GM12873 (cell line): ENCODE data around the gene COMT.

Experiments
- TF ChIP-seq, protein P1 (sequence below): IDR thresholded peaks from 2 replicates; pipeline ENCODE4 v1.5.1; 2012; ENCODE audit warnings: low read depth, mild to moderate bottlenecking, moderate library complexity, low read length, control low read depth; ENCODE audit not compliant: insufficient read depth; ENCODE audit errors: missing control alignments

Gene COMT

DNA sequence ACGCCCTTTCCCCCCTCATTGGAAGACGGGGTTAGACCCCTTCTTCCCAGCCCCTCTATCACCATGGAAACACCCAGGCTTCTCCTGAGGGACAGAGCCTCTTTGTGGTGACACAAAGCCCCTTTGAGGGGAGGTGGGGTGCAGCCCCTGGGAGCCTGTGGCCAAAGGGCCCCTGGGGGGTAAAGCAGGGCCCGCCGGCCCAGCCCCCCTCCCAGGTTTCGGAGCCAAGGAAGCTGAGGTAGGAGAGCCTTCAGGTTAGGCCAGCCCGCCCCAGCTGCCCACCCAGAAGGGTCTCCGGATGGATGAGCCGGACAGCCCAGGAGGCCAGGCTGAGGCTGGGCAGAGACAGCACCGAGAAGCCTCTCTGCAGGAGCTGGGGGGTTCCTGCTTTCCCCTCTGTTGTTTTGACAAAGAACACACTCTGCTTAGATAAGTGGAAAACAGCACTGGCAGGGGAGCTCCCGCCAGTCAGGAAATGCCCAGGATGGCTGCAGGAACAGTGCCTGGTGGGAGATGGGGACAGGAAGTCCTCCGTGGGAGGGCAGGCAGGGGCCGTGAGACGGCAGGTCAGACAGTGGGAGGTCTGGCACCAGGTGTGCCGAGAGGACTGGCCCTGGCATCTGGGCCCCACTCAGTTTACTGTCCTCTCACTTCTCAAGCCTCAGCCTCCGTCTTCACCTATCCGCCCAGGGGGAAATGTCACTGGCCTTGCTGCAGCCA lies 56.8 kb downstream of the COMT start:
- TF ChIP-seq, protein P1, sequence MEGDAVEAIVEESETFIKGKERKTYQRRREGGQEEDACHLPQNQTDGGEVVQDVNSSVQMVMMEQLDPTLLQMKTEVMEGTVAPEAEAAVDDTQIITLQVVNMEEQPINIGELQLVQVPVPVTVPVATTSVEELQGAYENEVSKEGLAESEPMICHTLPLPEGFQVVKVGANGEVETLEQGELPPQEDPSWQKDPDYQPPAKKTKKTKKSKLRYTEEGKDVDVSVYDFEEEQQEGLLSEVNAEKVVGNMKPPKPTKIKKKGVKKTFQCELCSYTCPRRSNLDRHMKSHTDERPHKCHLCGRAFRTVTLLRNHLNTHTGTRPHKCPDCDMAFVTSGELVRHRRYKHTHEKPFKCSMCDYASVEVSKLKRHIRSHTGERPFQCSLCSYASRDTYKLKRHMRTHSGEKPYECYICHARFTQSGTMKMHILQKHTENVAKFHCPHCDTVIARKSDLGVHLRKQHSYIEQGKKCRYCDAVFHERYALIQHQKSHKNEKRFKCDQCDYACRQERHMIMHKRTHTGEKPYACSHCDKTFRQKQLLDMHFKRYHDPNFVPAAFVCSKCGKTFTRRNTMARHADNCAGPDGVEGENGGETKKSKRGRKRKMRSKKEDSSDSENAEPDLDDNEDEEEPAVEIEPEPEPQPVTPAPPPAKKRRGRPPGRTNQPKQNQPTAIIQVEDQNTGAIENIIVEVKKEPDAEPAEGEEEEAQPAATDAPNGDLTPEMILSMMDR: no peak

DNA sequence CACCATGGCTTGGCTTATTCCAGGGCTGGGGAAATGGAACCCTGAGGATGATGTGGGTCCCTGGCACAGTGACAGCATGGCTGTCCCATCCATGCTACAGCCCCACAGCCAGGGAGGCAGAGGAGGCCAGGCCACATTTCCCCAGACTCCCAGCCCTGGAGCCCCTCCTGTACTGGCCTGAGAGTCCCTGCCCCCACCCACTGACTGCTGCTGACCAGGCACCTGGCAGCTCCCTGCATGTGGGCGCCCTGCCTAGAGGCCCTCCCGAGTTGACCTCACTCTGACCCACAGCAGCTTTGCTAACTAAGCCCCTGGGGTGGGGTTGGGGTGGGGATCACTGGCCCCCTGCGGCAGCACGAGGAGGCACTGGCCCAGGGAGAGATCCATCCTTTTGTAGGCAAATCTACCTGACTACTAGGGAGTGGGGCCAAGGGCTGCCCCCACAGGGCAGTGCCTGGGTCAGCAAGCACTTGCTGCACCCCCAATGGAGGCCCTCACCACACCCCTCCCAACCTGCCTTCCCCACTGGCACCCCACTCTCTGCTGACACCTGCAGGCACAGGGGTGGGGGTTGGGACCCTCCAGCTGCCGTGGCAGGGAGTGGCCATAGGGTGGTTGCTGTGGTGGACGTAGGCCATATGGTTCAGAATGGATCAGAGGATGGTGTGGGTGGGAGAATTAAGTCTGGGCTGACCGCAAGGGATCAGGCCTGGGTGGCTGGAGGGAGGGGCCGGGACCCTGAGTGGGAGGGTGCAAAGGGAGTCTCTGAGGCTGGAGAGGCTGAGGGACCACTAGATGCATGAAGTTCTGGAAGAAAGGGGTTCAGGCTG lies 57.6 kb downstream of the COMT start:
- TF ChIP-seq, protein P1: no peak

DNA sequence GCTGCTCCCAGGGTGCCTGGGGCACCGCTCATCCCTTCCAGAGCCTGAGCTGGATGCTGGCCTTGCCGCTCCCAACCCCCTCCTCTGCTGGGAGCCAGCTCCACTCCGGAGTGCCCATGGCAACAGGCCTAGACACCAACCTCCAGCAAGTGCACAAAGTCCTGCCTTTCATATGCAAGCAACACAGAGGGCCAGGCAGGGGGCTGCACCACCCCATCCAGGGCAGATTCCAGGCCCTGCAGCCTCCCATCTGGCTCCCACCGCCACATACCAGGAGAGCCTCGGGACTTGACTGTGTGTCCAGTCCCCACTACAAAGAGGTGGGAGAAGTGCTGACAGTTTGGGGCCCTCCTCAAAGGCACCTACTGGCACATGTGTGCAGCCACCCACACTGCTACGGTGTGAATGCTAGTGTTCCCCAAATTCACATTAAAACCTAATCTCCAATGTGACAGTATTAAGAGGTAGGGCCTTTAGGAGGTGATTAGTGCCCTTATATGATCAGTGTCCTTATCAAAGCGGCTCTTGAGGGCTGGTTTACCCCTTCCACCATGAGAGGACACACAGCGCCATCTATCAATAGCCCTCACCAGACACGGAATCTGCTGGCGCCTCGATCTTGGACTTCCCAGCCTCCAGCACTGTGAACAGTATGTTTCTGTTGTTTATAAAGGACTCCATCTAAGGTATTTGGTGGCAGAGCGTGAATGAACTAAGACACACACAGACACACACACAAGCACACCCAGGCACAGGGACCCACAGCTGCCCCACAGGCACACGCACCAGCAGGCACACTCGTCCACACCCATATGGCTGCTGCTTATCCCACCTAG lies 58.9 kb downstream of the COMT start:
- TF ChIP-seq, protein P1: no peak

GRCh38 chr22:20001082-20001638 lies 59.6 kb downstream of the COMT start:
- TF ChIP-seq, protein P1: no peak

- TF ChIP-seq, protein P1: no peak
Observed at GRCh38 chr22:20002128-20002527, 60.6 kb downstream of the COMT start.

DNA sequence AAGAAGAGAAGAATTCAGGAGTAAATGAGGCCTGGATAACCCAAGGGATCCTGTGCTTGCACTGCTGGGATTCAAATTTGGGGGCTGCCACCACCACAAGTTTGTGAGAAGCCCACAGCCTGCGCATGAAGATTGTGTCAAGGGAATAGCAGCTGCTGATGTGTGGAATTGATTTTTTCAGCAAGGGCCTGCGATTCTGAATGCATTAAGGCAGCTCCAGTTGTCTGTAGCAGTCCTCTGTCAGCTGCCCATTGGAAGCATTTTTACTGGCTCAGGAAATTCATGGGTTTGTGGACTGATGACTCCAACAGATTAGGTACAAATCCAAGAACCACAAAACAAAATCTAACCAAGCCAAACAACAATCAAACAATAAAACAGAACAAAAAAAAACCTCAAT lies 61.1 kb downstream of the COMT start:
- TF ChIP-seq, protein P1: no peak
